HG02870 (cell line): ENCODE measurements around the gene PBRM1.

Experiments used
- ATAC-seq: cut with Tn5 transposase; IDR thresholded peaks from one replicate; pipeline ENCODE4 v1.9.1; 2021; ENCODE audit warnings: mild to moderate bottlenecking, moderate library complexity; ENCODE audit not compliant: unreplicated experiment

Gene PBRM1

DNA sequence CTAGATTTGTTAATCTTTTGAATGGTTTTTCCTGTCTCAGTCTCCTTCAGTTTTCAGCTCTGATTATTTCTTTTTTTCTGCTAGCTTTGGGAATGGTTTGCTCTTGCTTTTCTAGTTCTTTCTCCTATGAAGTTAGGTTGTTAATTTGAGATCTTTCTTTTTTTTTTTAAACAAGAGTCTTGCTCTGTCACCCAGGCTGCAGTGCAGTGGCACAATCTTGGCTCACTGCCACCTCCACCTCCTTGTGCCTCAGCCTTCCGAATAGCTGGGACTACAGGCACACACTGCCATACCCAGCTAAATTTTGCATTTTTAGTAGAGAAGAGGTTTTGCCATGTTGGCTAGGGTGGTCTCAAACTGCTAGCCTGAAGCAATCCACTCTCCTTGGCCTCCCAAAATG, 92.6 kb downstream of the PBRM1 start:
- no peak for ATAC-seq

DNA sequence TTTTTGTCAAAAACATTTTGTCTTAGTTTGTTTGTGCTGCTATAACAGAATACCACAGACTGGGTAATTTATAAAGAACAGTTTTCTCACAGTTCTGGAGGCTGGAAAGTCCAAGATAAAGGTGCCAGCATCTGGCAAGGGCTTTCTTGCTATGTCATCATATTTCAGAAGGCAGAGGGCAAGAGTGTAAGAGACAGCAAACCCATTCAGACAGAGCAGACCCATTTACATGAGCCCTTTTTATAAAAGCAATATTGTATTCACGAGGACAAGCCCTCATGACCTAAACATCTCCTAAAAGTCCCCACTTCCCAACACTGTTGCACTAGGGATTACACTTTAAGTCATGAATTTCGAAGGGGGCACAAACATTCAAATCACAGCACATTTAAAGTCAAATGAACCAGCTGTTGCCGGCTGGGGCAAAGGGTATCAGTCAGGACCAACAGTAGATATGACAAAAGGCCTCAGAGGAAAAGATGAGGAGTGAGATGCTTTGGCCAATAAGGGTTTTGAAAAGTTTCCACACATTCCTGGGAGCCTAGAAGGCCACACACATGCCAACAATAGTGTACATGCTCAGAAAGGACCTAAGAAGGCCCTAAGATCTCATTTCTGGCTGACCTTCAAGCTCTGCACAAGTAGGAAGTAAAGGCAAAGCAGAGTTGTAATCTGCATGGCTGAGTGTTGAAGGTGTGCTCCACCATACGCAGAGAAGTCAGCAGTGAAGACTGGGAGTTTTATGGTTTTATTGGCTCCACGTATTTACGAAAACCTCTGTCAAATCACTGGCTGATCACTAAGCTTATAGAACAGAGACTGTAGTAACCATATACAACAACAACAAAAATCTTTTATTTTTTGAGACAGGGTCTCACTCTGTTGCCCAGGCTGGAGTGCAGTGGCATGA, 111.4 kb downstream of the PBRM1 start:
- ATAC-seq, result no peak

DNA sequence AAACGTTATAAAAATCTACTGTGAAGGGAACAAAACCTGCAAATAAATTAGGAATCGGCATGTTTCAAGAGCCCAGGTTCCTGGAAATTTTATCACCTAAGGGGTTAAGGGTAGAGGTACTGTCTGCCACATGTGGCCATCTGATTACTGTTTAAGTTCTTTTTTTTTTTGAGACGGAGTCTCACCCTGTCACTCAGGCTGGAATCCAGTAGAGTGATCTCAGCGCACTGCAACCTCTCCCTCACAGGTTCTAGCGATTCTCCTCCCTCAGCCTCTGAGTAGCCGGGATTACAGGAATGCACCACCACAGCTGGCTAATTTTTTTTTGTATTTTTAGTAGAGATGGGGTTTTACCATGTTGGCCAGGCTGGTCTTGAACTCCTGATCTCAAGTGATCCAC, 113.5 kb downstream of the PBRM1 start:
- no peak for ATAC-seq

DNA sequence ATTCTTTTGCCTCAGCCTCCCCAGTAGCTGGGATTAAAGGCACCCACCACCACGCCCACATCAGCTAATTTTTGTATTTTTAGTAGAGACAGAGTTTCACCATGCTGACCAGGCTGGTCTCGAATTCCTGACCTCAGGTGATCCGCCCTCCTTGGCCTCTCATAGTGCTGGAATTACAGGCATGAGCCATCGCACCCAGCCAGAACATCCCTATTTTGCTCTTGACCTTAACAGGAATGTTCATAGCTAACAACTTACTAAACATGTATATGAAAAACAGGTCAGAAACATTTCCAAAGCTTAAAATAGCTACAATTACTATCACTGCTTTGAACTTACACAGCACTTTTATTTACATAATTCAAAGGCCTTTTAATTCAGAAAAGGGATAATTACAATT, 115.6 kb downstream of the PBRM1 start:
- ATAC-seq, result no peak

DNA sequence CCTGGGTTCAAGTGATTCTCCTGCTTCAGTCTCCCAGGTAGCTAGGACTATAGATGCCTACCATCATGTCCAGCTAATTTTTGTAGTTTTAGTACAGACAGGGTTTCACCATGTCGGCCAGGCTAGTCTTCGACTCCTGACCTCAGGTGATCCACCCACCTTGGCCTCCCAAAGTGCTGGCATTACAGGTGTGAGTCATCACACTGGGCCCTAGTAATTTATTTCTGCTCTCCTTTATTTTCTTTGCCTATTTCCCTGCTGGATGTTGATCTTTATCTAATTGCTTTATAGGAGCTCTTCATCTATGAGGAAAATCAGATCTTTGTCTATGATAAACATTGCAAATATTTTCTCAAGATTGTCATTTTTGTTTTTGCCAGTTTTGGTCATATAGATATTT, 117.6 kb downstream of the PBRM1 start:
- no peak for ATAC-seq

DNA sequence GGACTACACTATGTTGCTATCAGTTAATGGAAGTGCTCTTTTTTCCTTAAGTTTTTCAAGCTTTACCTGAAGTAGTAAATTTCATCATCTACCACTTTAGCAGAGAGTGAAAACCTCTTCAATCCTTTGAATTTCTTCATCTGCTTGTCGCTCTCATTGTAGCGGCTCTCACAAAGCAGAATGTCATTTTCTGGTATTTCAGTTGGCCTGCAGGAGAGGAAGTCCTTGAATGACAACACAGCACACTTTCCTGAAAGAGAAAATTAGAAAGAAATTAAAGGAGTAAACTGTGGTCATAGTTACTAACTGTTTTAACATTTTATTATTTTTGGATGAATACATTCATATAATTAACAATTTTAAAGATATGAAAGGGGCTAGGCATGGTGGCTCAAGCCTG, 121.7 kb downstream of the PBRM1 start:
- ATAC-seq, result no peak

DNA sequence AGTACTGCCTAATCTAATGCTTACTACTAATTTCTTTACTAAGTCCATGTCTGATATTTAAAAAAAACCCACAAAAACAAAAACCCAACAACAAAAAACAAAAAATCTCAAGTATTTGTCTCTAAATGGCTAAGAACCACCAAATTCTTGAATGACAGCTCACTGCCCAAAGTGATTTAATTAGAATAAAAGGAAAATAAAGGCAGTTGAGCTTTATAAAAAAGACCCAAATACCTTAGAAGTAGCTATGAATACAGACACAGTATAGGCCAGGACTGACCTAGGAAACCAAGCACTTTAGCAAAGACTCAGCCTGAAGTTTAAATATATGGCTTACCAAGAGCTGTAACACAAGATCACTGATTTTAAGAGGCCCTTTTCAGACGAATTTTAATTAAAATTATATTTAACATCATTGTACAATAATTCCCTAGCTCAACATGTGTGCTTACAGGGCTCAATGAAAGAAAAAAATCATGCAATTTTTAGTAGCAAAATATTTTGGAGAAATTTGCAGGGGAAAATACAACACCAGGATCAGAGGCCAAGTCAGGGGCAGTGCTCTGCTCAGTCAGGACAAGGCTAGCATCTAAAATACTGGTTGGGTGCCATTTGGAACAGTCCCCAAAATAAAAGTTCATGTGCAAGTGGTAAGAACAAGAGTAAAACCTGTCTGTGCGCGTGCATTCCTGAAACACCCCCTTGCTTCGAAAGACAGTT, 124.5 kb downstream of the PBRM1 start:
- no peak for ATAC-seq

DNA sequence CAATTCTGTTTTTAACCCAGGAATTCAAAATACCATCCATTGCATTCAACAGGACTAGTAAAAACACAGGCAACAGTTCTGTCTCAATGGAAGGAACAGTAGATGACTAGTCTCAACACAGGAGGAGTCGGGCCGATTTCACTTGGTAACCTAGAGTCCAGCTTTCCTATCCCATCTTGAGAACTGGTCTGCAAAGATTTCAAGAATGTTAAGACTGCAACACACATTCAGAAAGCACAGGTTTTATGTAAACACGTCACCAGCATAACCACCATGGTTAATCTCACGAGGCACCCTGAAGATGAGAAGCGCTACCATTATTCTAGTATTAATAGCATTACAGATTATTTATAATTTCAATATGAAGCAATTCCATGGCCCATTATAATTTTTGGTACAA, 127.3 kb downstream of the PBRM1 start:
- ATAC-seq, result no peak

DNA sequence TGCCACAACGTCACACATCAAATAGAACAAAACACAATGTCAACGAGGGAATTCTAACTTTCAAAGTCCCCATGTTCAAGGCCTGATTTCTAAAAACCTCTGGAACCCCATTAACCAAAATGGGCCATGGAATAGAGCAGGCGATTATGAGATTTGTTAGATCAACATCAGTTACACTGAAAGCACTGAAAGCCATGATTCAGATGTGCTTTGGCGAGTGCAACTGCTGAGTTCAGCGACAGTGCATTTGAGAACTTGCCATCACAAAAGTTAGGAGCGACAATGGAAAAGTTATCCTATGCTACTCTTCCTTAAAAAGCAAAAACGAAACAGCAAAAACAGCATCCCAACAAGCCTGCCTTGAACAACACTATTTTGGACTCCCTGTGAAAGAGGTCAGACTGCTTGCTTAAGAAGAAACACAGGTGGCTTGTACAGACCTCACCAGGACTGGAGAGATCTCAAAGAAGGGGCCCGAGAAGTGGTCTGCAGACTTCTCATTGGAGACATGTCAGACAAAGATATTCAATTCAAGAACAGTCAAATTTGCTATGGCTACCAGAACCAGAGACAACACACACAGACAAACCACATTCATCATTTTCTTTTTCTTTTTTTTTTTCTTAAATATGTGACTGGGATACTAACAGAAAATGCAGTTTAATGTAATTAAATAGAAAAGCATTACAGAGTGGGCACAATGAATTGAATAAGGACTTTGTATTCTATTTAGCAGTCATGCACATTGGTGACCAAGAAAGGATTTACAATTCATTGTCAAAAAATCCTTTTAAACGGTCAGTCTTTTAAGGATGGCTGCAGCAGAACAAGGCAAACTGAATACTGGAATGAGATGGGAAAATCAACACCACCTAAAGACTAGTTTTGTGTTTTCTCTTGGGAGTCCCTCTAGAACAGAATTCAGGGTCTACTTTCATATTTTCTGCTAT, 128.4 kb downstream of the PBRM1 start:
- no peak for ATAC-seq

DNA sequence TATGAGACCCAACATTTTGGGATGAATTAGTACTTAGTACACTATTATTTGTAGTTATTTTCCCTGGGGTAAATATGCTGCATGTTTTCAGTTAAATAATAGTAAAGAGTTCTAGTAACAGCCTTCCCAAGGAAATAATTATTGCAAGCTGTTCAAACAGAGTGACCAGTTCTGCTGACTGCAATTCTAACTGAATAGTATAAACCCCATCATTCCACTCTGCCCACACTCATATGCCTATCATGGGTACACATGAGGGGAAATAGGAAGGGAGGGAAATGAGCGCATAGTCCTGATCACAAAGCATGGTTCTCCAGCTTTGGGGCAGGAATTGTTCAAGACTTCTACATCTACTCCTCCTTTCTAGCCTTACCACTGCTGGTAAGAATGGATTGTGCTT, 130.7 kb downstream of the PBRM1 start:
- no peak for ATAC-seq

DNA sequence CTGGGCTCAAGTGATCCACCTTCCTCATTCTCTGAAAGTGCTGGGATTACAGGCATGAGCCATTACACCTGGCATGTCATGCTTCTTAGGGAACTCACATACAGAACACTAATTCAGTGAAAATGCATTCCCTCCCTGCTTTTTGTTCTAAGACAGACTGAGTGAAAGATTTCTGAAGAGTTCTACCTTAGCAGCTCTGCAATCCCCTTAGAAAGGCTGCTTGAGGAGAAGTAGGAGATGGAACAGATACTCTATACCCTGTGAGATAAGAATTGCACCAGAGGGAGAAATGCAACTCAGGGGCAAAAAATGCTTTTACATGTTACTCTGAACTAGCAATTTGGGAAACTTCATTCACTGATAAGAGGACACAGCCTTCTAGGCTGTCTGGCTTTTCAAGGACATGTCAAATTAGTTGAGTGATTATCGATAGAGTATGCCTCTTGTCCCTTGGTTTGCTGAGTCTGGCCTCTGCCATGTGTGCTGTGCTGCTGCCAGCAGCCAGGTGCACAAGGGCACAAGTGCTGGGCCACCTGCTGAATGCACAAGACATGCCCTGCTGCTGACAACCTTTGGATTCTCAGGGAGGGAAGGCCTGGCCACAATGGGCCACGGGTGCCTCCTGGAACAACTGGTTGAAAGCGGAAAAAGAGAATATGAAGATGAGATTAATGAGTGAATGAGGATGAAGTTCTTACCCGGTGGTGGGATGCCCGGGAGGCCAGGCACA, 131.5 kb downstream of the PBRM1 start:
- no peak for ATAC-seq

DNA sequence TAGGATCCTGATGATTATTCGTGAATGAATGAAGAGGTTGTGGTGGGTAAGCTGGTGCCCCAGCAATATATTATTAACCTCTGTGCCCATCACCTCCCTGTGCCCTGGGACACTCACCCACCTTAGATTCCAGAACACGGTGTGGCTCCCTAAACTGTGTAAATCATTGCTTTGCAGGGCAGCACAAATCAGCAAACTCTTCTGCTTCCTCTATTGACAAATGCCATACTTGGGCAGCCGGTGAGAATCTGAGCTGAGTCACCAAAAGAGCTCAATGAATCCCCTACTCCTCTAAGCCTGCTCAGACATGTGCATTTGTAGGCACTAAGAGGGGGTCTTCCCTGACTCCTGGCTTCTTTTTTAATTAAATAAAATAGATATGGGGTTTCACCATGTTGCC, 133.6 kb downstream of the PBRM1 start:
- no peak for ATAC-seq

DNA sequence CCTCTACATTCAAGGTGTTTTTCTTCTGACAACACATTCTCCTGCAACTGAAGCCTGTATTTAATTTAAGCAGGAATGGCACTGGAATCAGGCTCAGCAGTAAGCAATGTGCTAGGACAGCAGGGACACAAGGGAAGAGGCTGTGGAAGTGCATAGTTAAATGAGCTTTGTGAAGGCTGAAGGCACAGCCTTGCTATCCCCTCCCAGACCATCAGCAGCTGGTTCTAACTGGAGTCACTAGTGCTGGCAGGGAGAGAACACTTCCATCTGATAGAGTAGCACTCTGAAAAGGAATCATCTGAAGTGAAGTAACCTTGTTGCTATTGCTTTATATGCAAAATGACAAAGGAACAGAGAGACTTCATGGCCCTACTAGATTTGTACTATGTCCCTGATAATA, 134.6 kb downstream of the PBRM1 start:
- ATAC-seq, result no peak

DNA sequence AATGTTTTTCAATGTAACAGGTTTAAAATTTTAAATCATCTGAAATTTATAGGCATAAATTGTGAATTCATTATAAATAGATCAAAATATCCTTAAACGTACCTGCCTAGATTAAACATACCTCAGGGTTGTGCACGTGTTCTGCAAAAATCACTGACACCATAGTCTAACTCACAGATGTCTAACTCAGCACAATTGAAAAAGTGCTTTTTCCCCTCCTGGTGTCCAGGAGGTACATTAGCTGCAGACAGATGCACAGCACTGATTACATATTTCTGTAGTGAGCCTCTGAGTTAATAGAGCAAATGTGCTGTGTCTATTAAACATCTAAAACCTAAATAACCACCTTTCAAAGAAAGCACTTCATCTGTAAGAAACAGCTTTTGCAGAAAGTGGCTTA, 138.6 kb downstream of the PBRM1 start:
- no peak for ATAC-seq

DNA sequence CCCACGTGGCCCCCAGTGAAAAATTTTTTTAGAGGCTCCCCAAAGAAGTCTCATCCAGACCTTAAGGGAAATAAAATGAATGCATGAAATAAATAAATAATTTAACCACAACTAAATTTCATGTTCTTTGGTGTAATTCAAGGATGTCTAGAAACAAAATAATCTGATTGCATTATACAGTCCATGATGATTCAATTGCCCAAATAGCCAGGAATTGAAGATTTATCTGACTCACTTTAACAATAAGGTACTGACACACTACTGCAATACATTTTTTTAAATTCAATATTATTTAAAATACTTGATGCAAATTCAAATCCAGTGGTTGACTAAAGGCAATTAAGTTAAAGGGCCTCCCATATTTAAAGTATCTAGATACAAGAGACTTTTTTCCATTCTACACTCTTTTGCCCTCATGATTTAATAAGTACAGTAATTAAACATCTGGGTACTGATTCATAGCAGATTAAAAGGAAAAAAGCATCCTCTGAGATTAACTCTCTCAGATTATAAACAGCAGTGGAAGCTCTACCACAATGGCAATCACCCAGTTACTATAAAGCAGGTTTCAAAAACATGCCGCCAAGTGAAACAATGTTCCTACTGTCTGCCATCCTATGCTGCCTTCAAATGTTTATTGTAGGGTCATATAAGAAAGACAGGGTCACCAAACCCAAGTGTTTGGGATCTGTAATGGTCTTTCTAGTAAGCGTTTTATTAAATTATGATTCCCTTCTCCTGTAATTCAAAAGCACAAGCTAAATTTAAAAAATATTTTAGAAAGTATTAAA, 139.4 kb downstream of the PBRM1 start:
- ATAC-seq, result no peak

DNA sequence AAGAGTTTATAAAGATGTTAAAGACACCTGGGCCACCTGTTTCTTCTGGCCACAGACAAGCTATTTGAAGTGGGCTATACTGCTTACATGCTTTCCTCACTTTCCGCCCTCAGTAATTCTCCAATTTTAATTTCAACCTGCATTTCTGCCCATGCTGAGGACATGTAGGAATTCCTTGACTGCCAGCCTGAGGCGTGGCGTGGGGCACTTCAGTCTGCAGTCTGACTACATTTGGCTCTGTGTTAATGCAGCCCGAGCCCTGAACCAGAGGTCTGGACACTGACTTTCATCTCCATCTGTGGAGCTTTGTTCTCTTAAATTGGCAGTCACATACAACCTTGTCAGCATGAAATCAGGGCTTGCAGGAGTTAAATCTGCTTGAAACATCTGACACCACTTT, 140.8 kb downstream of the PBRM1 start:
- ATAC-seq, result no peak

DNA sequence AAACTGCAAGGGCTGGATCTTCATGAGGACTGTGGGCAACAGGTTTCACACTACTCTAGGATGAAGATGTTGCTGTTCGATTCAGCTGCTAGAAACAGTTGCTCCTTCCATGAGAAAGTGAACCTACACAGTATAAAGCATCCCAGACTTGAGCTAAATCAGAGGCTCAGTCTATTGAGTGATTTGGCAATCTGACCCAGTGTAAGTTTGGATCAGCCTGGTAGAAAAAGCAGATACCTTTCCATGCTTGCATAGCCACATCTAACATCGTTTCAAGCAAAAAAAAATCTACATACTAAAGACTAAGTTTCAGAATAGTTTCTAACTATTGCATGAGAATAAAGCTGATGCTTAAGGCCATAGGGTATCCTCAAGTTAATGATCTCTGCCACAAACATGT, 144.7 kb downstream of the PBRM1 start:
- ATAC-seq, result no peak

DNA sequence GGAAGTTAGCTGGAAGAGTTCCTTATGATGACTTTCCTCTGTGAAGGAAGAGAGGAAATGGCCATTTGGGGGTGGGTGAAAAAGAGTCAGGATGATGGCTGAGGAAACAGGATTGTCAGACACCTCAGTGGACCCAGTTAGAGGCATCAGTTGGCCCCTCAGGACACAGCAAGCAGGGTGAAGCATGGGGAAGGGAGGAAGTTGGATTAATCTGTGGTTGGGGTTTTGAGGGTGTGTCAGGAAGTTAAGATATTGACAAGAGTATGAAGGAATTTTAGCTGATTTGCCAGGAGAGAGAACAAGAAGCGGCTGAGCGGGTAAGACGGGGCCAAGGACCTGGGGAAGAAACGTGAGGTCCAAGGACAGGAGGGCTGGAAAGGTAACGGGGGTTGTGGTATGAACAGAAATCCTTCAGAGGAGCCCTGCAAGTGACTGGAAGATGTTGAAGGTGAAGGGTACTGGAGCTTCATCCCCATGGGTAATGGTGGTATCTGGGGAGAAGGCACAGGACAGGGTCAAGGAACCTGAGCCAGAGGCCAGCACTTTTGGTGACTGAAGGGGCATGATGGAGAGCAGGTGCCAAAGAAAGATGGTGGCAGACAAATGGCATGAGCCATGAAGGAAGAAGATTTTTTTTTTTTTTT, 146.6 kb downstream of the PBRM1 start:
- no peak for ATAC-seq

DNA sequence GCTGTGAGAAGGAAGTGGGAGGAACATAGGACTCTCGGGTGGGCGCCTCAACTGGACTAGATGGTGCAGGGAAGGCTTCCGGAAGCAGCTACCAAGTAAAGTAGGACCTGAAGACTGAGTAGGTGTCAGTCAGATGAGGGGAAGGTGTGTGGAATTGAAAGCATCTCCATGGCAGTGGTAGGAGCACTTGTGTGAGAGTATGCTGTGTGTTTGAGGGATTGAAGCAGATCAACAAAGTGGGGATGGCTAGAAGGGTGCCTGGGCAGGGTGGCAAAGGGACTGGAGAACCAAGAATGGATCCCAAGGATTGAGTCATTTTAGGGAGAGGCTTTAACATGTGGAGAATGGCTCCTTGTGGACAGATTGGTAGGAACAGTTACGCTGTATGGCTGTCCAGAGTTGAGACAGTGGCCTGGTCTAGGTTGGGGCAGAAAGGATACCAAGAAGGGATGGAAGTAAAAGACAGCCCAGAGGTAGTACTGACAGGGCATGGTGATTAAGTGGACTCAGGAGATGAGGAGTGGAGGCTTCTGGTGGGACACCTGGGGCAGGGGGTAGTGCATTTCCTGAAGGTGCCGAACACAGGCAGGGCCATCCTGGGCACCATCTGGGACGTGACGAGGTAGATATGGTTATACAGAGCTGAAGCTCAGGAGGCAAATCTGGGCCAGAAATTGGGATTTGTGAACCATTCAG, 147.8 kb downstream of the PBRM1 start:
- no peak for ATAC-seq
